ENCODE results near the gene ADGRF5. TPM values are rescaled to one million over a fixed set of nuclear protein-coding genes. Genes with fewer than 3 reads are reported as not detected.

Gene ADGRF5
- total and polyA plus RNA-seq, 10 of the 15 experiments (the other 5 are each of a cell fraction or from before 2014, with no cell fraction given), result 0.01 to 0.13 TPM; not detected in 8

DNA sequence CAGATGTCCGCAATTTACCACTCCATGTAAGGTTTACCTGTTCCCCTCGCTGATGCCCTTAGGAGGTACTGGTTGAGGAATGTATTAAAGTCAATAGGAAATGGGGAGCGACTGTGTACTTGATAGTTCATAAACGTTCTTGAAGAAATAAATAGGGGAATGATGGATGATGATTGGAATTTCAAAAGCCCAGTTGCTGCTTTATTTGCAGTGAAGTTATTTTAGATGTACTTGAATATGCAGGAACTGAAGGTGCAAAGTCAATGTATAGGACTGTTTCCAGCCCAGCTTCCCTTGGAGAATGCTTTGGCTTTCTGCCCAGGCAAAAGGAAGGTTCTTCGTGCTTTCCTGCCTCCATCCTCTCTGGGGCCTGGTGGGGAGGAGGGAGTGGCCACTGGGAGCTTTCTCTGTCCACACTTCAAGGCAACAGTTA is 19.8 kb downstream of the ADGRF5 start (continued):
- TF ChIP-seq, protein P1, sequence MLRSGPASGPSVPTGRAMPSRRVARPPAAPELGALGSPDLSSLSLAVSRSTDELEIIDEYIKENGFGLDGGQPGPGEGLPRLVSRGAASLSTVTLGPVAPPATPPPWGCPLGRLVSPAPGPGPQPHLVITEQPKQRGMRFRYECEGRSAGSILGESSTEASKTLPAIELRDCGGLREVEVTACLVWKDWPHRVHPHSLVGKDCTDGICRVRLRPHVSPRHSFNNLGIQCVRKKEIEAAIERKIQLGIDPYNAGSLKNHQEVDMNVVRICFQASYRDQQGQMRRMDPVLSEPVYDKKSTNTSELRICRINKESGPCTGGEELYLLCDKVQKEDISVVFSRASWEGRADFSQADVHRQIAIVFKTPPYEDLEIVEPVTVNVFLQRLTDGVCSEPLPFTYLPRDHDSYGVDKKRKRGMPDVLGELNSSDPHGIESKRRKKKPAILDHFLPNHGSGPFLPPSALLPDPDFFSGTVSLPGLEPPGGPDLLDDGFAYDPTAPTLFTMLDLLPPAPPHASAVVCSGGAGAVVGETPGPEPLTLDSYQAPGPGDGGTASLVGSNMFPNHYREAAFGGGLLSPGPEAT (IDR thresholded peaks at IDR 0.05; ENCODE audit: low read depth), result no peak
- no peak for TF ChIP-seq TBL1XR1 (IDR thresholded peaks at IDR 0.05; ENCODE audit: low read depth, low read length)

DNA sequence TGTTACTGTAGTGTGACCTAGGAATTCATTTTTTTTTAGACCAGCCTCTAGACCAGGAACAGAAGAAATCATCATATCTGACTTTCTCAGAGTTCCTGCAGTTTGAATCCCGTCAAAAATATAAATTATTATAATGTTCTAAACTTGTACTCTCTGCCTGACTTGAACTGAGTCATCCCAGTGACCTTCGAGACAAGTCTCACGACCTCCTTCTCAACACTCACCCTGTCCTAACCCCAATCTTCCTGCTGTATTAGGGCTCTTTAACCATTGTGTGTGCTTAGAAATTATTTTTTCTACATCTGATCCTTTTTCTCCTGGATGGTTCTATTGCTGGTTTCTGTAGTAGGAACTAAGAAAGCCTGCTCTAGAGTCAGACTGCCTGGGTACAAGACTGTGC is 21.5 kb downstream of the ADGRF5 start:
- CTCF ChIA-PET, result interaction anchor here (1.0 kb wide), 1 partner anchor 64 kb away, joined by 3 read pairs; no protein-coding TSS in a partner anchor
- FAIRE-seq (no peak), ATAC-seq (no peak), DNase-seq (ENCODE audit: low read depth, low spot score) (no peak)
- Histone ChIP-seq H3K4me1 (ENCODE audit: control insufficient read depth, insufficient read depth, low read length) (no peaks in the 10 kb centered on the region), H3K9ac (ENCODE audit: control insufficient read depth, insufficient read depth, low read length) (no peak overlapping the region), H3K27ac (ENCODE audit: control insufficient read depth, insufficient read depth) (no peak overlapping the region), H3K79me2 (ENCODE audit: control insufficient read depth, insufficient read depth, low read length) (no peaks in the 10 kb centered on the region), H3K9me3 (replicated peaks; ENCODE audit: control insufficient read depth, insufficient read depth, low read length) (no peaks in the 10 kb centered on the region), H3K36me3 (ENCODE audit: control insufficient read depth in 2 of 2, insufficient read depth in 2 of 2, low read length in 1 of 2) (no peaks in the 10 kb centered on the region), H4K20me1 (ENCODE audit: control insufficient read depth, insufficient read depth) (no peaks in the 10 kb centered on the region), H3K4me3 (no peak overlapping the region), H2AFZ (ENCODE audit: control insufficient read depth, low read depth, low read length) (no peak overlapping the region), H3K27me3 (replicated peaks in 1 of 2; ENCODE audit: control insufficient read depth in 2 of 2, insufficient read depth in 2 of 2, low read length in 1 of 2) (no peaks in the 10 kb centered on the region; a peak in 2 of 4 replicates), H3K4me2 (ENCODE audit: control insufficient read depth, insufficient read depth) (no peak overlapping the region)
- no TSS peak for BruUV-seq (replicated peaks)
- 2% methylated on average over 3 of the region's 3 CpGs for WGBS (ENCODE audit: insufficient coverage, insufficient replicate concordance, low lambda C conversion rate, missing lambda C conversion rate)
- intact Hi-C loops (cut with micrococcal nuclease; ENCODE audit: unreplicated experiment), result no loop called here
- SMC1A ChIA-PET (ENCODE audit: uncharacterized antibody, unreplicated experiment), result no interaction called here
- in situ Hi-C loops (cut with MboI), result no loop called here
- RAD21 ChIA-PET (ENCODE audit: unreplicated experiment), result no interaction called here
- POLR2A ChIA-PET, result no interaction called here
- TF ChIP-seq, protein P2, sequence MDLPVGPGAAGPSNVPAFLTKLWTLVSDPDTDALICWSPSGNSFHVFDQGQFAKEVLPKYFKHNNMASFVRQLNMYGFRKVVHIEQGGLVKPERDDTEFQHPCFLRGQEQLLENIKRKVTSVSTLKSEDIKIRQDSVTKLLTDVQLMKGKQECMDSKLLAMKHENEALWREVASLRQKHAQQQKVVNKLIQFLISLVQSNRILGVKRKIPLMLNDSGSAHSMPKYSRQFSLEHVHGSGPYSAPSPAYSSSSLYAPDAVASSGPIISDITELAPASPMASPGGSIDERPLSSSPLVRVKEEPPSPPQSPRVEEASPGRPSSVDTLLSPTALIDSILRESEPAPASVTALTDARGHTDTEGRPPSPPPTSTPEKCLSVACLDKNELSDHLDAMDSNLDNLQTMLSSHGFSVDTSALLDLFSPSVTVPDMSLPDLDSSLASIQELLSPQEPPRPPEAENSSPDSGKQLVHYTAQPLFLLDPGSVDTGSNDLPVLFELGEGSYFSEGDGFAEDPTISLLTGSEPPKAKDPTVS (IDR thresholded peaks at IDR 0.05; ENCODE audit: low read depth, low read length), result no peak
- TF ChIP-seq CREM (IDR thresholded peaks at IDR 0.05; ENCODE audit: low read depth) (no peak), FOXK2 (IDR thresholded peaks at IDR 0.05) (no peak), SRF (IDR thresholded peaks at IDR 0.05; ENCODE audit: low read depth in 2 of 2, low read length in 2 of 2) (no peak), RUNX3 (IDR thresholded peaks at IDR 0.05; ENCODE audit: low read length) (no peak), BHLHE40 (IDR thresholded peaks at IDR 0.05; ENCODE audit: borderline replicate concordance in 1 of 2, low read depth in 2 of 2, low read length in 1 of 2) (no peak)
- TF ChIP-seq, protein P3, sequence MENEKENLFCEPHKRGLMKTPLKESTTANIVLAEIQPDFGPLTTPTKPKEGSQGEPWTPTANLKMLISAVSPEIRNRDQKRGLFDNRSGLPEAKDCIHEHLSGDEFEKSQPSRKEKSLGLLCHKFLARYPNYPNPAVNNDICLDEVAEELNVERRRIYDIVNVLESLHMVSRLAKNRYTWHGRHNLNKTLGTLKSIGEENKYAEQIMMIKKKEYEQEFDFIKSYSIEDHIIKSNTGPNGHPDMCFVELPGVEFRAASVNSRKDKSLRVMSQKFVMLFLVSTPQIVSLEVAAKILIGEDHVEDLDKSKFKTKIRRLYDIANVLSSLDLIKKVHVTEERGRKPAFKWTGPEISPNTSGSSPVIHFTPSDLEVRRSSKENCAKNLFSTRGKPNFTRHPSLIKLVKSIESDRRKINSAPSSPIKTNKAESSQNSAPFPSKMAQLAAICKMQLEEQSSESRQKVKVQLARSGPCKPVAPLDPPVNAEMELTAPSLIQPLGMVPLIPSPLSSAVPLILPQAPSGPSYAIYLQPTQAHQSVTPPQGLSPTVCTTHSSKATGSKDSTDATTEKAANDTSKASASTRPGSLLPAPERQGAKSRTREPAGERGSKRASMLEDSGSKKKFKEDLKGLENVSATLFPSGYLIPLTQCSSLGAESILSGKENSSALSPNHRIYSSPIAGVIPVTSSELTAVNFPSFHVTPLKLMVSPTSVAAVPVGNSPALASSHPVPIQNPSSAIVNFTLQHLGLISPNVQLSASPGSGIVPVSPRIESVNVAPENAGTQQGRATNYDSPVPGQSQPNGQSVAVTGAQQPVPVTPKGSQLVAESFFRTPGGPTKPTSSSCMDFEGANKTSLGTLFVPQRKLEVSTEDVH (IDR thresholded peaks at IDR 0.05; ENCODE audit: low read depth, partially characterized antibody), result no peak
- TF ChIP-seq, protein P4, sequence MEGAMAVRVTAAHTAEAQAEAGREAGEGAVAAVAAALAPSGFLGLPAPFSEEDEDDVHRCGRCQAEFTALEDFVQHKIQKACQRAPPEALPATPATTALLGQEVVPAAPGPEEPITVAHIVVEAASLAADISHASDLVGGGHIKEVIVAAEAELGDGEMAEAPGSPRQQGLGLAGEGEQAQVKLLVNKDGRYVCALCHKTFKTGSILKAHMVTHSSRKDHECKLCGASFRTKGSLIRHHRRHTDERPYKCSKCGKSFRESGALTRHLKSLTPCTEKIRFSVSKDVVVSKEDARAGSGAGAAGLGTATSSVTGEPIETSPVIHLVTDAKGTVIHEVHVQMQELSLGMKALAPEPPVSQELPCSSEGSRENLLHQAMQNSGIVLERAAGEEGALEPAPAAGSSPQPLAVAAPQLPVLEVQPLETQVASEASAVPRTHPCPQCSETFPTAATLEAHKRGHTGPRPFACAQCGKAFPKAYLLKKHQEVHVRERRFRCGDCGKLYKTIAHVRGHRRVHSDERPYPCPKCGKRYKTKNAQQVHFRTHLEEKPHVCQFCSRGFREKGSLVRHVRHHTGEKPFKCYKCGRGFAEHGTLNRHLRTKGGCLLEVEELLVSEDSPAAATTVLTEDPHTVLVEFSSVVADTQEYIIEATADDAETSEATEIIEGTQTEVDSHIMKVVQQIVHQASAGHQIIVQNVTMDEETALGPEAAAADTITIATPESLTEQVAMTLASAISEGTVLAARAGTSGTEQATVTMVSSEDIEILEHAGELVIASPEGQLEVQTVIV (IDR thresholded peaks at IDR 0.05; ENCODE audit: borderline replicate concordance, partially characterized antibody), result no peak
- TF ChIP-seq, protein P5, sequence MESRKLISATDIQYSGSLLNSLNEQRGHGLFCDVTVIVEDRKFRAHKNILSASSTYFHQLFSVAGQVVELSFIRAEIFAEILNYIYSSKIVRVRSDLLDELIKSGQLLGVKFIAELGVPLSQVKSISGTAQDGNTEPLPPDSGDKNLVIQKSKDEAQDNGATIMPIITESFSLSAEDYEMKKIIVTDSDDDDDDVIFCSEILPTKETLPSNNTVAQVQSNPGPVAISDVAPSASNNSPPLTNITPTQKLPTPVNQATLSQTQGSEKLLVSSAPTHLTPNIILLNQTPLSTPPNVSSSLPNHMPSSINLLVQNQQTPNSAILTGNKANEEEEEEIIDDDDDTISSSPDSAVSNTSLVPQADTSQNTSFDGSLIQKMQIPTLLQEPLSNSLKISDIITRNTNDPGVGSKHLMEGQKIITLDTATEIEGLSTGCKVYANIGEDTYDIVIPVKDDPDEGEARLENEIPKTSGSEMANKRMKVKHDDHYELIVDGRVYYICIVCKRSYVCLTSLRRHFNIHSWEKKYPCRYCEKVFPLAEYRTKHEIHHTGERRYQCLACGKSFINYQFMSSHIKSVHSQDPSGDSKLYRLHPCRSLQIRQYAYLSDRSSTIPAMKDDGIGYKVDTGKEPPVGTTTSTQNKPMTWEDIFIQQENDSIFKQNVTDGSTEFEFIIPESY (IDR thresholded peaks at IDR 0.05), result no peak

Measured in GM12878 (cell line).